HG03571 (cell line): ENCODE results near the gene INAVA.
"Not testable (repeated sequence)": the region's sequence is repeated elsewhere in the genome, so short reads cannot be mapped to it uniquely, and the experiment has no call there.

Experiments
- ATAC-seq: cut with Tn5 transposase; IDR thresholded peaks from one replicate; pipeline ENCODE4 v1.9.1; 2021; ENCODE audit not compliant: unreplicated experiment

The INAVA gene

DNA sequence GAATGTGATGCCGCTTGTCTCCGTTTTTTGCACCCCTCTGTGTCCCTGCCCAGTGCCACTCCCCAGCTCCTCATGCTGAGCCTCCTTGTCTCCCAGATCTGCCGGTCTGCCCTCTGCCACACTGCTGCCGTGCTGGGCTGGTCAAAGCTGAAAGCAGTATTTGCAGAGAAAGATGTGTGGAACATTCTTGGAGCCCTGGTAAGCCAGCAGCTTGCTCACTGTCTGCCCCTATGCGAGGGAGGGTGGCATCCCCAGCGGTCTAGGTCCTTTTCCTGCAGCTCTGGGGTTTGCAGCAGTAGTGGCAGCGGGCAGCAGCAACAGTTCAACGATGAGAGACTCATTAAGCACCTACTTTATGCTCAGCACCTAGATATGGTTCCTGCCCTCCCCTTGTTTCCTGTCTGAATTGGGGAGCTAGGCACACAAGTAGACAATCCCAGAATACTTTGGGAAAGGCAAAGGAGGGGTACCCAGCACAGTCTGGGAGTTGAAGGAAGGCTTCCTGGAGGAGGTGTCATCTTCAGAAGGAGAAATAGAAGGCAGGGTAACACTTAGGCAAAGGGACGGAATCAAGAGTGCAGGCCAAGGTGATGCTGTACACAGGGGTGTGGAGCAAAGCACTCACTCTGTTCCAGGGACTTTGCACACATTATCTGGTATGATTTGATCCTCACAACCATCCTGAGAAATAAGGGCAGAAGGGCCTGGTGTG, 65.7 kb downstream of the INAVA start:
- no peak for ATAC-seq

GRCh38 chr1:200960948-200961340, 66.2 kb downstream of the INAVA start:
- no peak for ATAC-seq

DNA sequence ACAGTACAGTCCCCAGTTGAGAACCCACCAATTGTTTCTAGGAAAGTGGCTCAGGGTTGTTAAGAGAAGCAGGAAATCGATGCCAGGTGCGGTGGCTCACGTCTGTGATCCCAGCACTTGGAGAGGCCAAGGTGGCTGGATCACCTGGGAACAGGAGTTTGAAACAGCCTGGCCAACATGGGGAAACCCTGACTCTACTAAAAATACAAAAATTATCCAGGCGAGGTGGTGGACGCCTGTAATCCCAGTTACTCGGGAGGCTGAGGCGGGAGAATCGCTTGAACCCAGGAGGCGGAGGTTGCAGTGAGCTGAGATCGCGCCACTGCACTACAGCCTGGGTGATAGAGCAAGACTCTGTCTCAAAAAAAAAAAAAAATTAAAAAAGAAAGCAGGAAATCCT, 67.5 kb downstream of the INAVA start:
- ATAC-seq: not testable (repeated sequence)

- no peak for ATAC-seq
These were observed 67.9 kb downstream of the INAVA start for GRCh38 chr1:200962631-200963030.

GRCh38 chr1:200963076-200963475, 68.4 kb downstream of the INAVA start:
- no peak for ATAC-seq

GRCh38 chr1:200963888-200964287, 69.2 kb downstream of the INAVA start:
- not testable (repeated sequence) for ATAC-seq
